ENCODE data around the gene TRIM69.

The TRIM69 gene

DNA sequence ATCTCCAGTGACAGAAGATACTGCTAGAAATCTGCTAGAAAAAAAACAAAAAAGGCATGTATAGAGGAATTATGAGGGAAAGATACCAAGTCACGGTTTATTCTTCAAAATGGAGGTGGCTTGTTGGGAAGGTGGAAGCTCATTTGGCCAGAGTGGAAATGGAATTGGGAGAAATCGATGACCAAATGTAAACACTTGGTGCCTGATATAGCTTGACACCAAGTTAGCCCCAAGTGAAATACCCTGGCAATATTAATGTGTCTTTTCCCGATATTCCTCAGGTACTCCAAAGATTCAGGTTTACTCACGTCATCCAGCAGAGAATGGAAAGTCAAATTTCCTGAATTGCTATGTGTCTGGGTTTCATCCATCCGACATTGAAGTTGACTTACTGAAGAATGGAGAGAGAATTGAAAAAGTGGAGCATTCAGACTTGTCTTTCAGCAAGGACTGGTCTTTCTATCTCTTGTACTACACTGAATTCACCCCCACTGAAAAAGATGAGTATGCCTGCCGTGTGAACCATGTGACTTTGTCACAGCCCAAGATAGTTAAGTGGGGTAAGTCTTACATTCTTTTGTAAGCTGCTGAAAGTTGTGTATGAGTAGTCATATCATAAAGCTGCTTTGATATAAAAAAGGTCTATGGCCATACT lies 21.1 kb upstream of the TRIM69 start:
- Histone ChIP-seq H4K20me1 (ENCODE audit: insufficient read depth, low read length) (0 out of 2 replicates have a peak, but pooled peaks cover 3% of the 10 kb centered on the region), H3K4me1 (ENCODE audit: insufficient read depth, low read length, severe bottlenecking) (peaks cover 46% of the 10 kb centered on the region), H3K79me2 (ENCODE audit: insufficient read depth, low read length) (peaks cover 34% of the 10 kb centered on the region), H3K4me3 (ENCODE audit: low read depth, low read length, poor library complexity, severe bottlenecking) (no peak overlapping the region), H3K27ac (ENCODE audit: low read depth, low read length, poor library complexity, severe bottlenecking) (no peak overlapping the region), H3K4me2 (ENCODE audit: low read length) (no peak overlapping the region), H2AFZ (ENCODE audit: low read length) (no peak overlapping the region), H3K9ac (ENCODE audit: low read length) (no peak overlapping the region), H3K36me3 (ENCODE audit: insufficient read depth, low read length) (peaks cover 59% of the 10 kb centered on the region), H3K27me3 (ENCODE audit: insufficient read depth, low read length) (no peaks in the 10 kb centered on the region), H3K9me2 (ENCODE audit: low read depth, low read length) (no peaks in the 10 kb centered on the region), H3F3A (ENCODE audit: insufficient read depth, low read length) (0 out of 2 replicates have a peak, but pooled peaks cover 4% of the 10 kb centered on the region), H3K9me3 (ENCODE audit: low read length) (no peaks in the 10 kb centered on the region)
- TF ChIP-seq, protein P1, sequence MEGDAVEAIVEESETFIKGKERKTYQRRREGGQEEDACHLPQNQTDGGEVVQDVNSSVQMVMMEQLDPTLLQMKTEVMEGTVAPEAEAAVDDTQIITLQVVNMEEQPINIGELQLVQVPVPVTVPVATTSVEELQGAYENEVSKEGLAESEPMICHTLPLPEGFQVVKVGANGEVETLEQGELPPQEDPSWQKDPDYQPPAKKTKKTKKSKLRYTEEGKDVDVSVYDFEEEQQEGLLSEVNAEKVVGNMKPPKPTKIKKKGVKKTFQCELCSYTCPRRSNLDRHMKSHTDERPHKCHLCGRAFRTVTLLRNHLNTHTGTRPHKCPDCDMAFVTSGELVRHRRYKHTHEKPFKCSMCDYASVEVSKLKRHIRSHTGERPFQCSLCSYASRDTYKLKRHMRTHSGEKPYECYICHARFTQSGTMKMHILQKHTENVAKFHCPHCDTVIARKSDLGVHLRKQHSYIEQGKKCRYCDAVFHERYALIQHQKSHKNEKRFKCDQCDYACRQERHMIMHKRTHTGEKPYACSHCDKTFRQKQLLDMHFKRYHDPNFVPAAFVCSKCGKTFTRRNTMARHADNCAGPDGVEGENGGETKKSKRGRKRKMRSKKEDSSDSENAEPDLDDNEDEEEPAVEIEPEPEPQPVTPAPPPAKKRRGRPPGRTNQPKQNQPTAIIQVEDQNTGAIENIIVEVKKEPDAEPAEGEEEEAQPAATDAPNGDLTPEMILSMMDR (IDR thresholded peaks at IDR 0.05; ENCODE audit: low read length): no peak
- TF ChIP-seq EZH2 (IDR thresholded peaks at IDR 0.05; ENCODE audit: borderline replicate concordance, low read length): no peak

DNA sequence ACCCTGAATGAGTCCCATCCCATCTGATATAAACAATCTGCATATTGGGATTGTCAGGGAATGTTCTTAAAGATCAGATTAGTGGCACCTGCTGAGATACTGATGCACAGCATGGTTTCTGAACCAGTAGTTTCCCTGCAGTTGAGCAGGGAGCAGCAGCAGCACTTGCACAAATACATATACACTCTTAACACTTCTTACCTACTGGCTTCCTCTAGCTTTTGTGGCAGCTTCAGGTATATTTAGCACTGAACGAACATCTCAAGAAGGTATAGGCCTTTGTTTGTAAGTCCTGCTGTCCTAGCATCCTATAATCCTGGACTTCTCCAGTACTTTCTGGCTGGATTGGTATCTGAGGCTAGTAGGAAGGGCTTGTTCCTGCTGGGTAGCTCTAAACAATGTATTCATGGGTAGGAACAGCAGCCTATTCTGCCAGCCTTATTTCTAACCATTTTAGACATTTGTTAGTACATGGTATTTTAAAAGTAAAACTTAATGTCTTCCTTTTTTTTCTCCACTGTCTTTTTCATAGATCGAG lies 20.5 kb upstream of the TRIM69 start:
- Histone ChIP-seq H3K27me3 (ENCODE audit: insufficient read depth, low read length) (no peaks in the 10 kb centered on the region), H2AFZ (ENCODE audit: low read length) (no peak overlapping the region), H3K4me1 (ENCODE audit: insufficient read depth, low read length, severe bottlenecking) (peaks cover 46% of the 10 kb centered on the region), H3F3A (ENCODE audit: insufficient read depth, low read length) (0 out of 2 replicates have a peak, but pooled peaks cover 4% of the 10 kb centered on the region), H3K9me2 (ENCODE audit: low read depth, low read length) (no peaks in the 10 kb centered on the region), H4K20me1 (ENCODE audit: insufficient read depth, low read length) (0 out of 2 replicates have a peak, but pooled peaks cover 3% of the 10 kb centered on the region), H3K36me3 (ENCODE audit: insufficient read depth, low read length) (peaks cover 59% of the 10 kb centered on the region), H3K9ac (ENCODE audit: low read length) (no peak overlapping the region), H3K79me2 (ENCODE audit: insufficient read depth, low read length) (peaks cover 34% of the 10 kb centered on the region), H3K27ac (ENCODE audit: low read depth, low read length, poor library complexity, severe bottlenecking) (no peak overlapping the region), H3K9me3 (ENCODE audit: low read length) (no peaks in the 10 kb centered on the region), H3K4me2 (ENCODE audit: low read length) (no peak overlapping the region), H3K4me3 (ENCODE audit: low read depth, low read length, poor library complexity, severe bottlenecking) (no peak overlapping the region)
- TF ChIP-seq EZH2 (IDR thresholded peaks at IDR 0.05; ENCODE audit: borderline replicate concordance, low read length): no peak
- TF ChIP-seq, protein P1 (IDR thresholded peaks at IDR 0.05; ENCODE audit: low read length): no peak

DNA sequence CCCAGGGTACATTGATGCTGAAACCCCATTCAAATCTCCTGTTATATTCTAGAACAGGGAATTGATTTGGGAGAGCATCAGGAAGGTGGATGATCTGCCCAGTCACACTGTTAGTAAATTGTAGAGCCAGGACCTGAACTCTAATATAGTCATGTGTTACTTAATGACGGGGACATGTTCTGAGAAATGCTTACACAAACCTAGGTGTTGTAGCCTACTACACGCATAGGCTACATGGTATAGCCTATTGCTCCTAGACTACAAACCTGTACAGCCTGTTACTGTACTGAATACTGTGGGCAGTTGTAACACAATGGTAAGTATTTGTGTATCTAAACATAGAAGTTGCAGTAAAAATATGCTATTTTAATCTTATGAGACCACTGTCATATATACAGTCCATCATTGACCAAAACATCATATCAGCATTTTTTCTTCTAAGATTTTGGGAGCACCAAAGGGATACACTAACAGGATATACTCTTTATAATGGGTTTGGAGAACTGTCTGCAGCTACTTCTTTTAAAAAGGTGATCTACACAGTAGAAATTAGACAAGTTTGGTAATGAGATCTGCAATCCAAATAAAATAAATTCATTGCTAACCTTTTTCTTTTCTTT lies 19.2 kb upstream of the TRIM69 start:
- peaks cover 55% of the 10 kb centered on the region for H3K4me1 ChIP-seq (ENCODE audit: insufficient read depth, low read length, severe bottlenecking)
- peaks cover 4% of the 10 kb centered on the region; the same call in 1 of the 2 replicates for H3F3A ChIP-seq (ENCODE audit: insufficient read depth, low read length)
- H3K9me3 ChIP-seq (ENCODE audit: low read length): no peaks in the 10 kb centered on the region
- H3K4me3 ChIP-seq (ENCODE audit: low read depth, low read length, poor library complexity, severe bottlenecking): no peak overlapping the region
- no peak overlapping the region for H3K4me2 ChIP-seq (ENCODE audit: low read length)
- no peak overlapping the region for H2AFZ ChIP-seq (ENCODE audit: low read length)
- H3K27ac ChIP-seq (ENCODE audit: low read depth, low read length, poor library complexity, severe bottlenecking): no peak overlapping the region
- H3K27me3 ChIP-seq (ENCODE audit: insufficient read depth, low read length): no peaks in the 10 kb centered on the region
- TF ChIP-seq EZH2 (IDR thresholded peaks at IDR 0.05; ENCODE audit: borderline replicate concordance, low read length): no peak
- TF ChIP-seq, protein P1 (IDR thresholded peaks at IDR 0.05; ENCODE audit: low read length): no peak
- 0 out of 2 replicates have a peak, but pooled peaks cover 3% of the 10 kb centered on the region for H4K20me1 ChIP-seq (ENCODE audit: insufficient read depth, low read length)
- no peak overlapping the region for H3K9ac ChIP-seq (ENCODE audit: low read length)
- peaks cover 27% of the 10 kb centered on the region for H3K79me2 ChIP-seq (ENCODE audit: insufficient read depth, low read length)
- H3K9me2 ChIP-seq (ENCODE audit: low read depth, low read length): no peaks in the 10 kb centered on the region
- peaks cover 58% of the 10 kb centered on the region for H3K36me3 ChIP-seq (ENCODE audit: insufficient read depth, low read length)

Data from OCI-LY1 (cell line).